Hindlimb muscle (tissue), 1 donor: Measurements from ENCODE around the gene SUV39H2. TPM values are rescaled to one million over a fixed set of nuclear protein-coding genes. Genes with fewer than 3 reads are reported as not detected.
A peak's percentile ranks its signal among the peaks of the same experiment; 100 is the strongest.
"Not testable (repeated sequence)": the region's sequence is repeated elsewhere in the genome, so short reads cannot be mapped to it uniquely, and the experiment has no call there.

Source experiments
- DNase-seq: peaks from one replicate; pipeline ENCODE4 v3.0.0-alpha.2; 2013
- polyA plus RNA-seq: library from polyadenylated mRNA; unstranded; fragments of 120-200 nt; gene quantifications from one replicate; pipeline ENCODE4 v1.2.1, GENCODE V29; 2013; ENCODE audit not compliant: insufficient read length

The SUV39H2 gene
- polyA plus RNA-seq, 1 donor: 8.7 TPM

DNA sequence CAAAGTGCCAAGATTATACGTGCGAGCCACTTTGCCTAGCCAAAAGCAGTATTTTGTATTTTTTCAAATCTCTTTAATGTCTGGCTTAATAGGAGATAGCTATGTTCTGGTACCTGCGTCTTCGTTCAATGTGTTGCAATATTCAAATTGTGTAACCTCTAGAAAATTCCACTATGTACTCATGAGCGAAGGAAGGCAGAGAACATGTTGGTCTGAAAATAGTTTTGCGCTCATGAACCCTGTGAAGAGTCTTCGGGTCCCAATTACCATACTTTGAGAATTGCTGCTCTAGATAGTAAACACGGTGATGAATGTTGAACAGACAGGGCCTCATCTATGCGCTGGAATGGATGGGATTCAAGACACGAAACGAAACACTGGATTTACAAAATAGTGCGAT lies 2.7 kb upstream of the SUV39H2 start:
- DNase-seq: no peak

DNA sequence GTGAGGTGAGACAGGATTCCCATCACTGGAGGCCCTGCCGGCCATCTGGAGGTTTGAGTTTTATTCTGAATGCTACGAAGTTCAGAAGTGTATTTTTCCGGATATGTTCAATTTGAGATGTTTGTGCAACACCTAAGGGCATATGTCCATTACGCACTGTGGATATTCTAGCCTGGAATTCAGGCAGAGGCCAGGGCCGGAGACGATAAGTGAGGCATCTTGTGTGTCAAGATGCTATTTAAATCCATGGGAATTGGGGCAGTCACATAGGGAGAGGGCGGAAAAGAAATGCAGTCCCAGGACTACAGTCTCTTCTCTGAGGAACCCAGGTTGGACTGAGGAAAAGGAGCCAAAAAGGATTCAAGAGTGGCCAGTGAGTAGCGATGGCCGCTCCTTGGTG lies 1.9 kb upstream of the SUV39H2 start:
- no peak for DNase-seq

DNA sequence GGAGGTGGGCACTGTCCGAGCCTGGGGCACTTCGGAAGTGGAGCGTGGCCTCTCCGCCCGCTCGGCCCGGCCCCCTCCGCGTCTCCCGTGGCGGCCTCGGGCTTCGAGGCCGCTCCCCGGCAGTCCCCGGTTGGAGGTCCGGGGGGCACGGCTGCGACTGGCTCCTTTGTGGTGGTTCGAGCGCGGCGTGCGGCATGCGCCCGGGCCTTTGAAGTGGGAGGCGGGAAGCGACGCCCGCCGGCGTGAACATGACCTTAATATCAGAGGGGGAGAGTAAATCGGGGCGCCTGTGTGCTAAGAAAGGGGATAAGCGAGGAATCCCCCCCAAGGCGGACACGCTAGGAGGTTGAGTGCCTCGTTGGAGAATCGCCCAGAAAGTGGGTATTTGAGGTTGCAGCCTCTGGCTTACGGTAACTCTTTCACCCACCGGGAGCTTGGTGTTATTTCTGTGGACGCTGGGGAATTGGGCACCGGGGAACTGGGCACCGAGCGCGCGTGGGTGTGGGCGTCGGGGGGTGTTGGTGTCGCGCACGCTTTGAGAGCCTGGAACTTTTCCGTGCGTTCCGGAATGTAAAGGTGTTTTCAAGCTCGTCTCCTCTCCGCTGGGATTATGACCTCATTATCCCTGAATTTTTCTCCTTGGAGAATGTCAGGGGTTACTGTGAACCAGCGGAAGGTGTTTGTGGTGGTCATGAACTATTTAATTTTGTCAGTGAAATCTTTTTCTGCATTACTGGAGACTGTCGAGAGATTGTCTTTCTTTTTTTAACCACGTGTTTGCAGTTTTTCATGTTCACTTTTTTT lies 660 bp downstream of the SUV39H2 start:
- DNase-seq: peak; percentile 29

DNA sequence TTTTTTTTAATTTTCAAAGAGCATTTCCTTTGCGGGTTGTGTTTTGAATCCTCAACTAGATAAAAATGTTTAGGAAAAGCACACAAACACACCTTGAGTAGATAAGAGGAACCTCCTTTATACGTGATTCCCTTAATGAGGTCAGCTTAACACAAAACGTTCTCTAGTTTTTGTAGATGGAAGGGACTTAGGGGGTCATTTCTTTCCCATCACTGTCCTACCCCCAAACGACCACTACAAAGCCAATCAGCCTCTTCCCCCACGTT lies 1.2 kb downstream of the SUV39H2 start:
- no peak for DNase-seq

DNA sequence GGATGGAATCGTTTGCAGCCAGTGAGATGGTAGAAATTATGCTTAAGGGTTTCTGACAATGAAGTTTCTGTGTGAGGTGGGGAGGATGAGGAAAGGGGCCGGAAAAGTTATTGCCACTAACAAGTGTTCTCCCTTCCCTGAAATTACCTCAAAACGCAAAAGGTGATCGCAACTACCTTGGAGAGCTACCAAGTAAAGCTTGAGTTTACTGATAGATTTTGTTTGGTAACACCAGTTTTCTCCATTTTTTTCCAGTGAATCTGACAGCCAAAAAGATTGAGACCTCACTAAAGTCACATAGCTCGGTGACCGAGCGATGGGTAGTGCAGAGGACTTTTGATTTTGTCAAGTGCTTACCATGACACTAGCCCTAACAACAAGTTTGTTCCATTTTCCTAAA lies 1.6 kb downstream of the SUV39H2 start:
- DNase-seq: no peak

DNA sequence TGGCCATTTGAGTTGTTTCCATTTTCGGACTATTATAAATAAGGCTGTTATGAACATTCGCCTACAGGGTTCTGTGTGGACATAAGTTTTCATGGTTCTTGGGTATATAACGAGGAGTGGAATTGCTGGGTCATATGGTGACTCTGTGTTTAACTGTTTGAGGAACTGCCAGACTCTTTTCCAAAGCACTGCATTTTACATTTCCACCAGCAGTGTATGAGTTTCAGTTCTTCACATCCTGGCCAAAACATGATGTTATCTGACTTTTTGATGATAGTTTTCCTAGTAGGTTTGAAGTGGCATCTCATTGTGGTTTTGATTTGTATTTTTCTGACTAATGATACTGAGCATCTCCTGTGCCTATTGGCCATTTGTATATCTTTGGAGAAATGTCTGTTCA lies 5.4 kb downstream of the SUV39H2 start:
- DNase-seq: no peak

DNA sequence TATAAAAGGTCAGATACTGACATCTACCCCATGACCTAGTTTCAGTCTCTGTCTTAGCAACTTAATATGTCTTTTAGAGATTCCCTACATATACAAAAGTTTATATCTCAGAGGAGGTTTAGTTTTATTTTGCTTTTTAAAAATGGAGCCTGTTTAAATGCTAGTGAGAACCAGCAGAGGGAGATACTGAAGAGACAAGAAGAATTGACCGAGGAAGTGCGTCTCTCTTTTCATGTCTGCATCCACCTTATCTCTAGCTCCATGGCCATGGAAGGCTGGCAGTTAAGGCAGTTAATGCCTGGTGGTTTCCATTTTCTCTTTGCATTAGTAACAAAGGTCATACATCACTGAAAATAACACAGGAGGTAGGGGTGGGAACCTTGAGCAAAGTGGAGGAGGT lies 10.7 kb downstream of the SUV39H2 start:
- no peak for DNase-seq

DNA sequence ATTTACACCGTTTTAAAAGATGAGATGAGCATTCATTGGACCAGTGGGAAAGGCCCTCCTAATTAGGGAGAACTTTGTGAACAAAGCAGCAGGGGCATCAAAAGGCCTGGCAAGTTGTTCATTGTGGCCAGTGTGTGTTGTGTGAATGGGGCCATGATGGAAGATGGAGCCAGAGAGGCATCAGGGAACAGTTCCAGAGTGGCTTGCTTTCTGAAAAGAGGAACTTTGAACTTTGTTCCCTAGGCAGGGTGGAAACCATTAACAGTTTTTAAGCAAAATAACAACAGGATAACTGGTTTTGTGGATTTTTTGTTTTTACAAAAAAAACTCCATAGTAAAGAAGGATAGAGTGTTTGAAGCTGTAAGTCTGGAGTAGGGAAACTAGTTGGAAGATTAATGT lies 12.5 kb downstream of the SUV39H2 start:
- DNase-seq: no peak

DNA sequence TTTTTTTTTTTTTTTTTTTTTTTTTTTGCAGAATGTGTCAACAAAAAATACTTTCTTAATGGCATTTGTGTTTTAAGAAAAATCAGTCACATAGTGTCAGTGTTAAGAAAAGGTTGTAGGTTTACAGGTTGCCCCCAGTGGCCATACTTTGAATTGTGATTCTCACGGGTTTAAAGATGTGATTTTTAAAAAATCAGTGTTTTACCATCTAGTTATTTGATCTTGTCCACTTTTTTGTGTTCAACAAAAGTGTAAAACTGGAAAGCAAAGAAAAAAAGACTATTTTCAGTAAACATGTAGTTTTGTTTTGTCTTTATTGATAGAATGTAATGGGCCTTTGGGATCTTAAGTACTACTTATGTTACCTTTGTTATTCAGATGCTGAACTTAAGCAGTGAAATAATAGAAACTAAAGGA lies 25.7 kb downstream of the SUV39H2 start:
- DNase-seq: no peak

DNA sequence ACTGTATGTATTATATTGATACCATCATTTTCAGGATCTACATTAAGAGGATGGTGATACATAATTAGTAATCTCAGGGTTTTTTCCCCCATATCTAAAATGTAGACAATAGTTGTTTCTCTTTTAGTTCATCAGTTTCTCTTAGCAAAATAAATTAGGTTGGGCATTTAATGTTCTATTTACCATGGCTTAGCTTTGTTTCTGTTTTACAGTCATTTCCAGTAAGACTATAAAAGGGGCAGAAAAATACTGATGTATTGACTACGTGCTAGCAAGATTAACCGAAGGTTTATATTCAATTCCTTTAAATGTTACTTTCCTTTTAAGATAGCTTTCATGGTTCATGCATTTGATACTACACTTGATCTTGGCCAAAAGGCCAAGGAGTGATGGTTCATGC lies 26.2 kb downstream of the SUV39H2 start:
- no peak for DNase-seq

DNA sequence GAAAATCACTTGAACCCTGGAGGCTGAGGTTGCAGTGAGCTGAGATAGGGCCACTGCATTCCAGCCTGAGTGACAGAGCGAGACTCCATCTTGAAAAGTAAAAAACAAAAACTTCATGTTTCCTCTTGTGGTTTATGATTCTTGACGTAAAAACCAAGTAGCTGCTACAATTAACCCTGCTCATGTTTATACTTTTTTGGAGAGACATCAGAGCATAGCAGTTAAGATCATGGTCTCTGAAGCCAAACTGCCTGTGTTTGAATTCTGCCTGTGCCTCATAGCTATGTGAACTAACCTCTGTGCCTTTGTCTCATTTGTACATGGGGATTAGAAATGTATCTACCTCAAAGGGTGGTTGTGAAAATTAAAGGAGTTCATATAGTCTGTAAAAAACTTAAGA lies 27.2 kb downstream of the SUV39H2 start:
- no peak for DNase-seq

DNA sequence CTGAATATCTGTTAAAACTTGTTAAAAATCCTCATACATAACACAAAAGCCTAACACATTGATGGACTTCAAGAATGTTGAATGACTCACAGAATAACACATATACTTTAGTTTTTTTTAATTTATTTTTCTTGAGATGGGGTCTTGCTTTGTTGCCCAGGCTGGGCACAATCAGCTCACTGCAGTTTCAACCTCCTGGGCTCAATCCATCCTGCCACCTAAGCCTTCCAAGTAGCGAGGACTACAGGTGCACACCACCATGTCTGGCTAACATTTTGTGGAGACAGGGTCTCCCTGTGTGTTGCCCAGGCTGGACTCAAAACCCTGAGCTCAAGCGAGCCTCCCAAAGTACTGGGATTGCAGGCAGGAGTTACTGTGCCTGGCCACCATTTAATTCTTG lies 28.1 kb downstream of the SUV39H2 start:
- no peak for DNase-seq

DNA sequence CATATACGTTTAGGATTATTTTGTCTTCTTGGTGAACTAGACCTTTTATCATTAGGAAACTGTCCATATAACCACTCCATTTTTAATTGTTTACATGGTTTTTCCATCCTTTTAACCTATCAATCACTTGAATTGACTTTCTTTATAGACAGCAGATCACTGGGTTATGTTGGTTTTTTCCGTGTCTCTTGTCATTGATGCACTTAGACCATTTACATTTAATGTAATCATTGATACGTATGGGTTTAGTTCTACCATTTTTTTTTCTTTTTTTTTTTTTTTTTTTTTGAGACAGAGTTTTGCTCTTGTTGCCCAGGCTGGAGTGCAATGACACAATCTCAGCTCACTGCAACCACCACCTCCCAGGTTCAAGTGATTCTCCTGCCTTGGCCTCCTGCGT lies 28.9 kb downstream of the SUV39H2 start:
- DNase-seq: not testable (repeated sequence)

DNA sequence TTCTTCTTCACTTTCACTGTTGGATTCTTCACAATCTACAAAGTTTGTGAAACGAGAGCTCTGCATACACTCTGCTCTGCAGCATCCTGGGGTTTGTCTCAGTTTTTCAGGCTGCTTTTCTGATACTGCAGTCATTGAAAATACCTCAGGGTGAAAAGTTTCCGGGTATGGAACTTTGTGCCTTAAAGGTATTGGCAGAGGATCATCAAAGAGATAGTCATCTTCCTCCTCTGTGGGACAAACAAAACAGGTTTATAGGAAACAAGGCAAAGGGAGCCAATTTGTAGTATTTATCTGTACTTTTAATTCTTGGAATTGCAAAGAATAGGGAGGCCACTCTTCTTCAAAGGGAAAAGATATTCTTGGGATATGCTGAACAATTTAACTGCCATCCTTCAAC lies 30.4 kb downstream of the SUV39H2 start:
- DNase-seq: no peak

DNA sequence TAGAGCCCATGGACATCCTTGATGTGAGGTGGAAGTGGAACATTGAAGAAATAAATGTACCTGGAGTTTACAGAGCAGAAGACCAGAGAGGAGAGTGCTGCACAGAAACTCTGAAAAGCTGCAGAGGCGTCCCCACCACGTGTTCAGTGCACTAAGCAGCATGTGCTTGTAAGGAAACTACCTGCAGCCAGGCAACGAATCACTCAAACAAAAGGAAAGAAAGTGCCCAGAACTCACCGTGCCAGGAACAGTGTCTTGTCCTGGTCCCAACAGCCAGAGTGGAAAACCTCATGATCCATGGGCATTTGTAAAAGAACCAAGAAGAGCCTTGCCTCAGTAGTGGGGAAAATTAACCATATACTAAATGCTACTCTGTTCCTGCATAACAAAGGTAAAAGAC lies 32.3 kb downstream of the SUV39H2 start:
- DNase-seq: no peak

DNA sequence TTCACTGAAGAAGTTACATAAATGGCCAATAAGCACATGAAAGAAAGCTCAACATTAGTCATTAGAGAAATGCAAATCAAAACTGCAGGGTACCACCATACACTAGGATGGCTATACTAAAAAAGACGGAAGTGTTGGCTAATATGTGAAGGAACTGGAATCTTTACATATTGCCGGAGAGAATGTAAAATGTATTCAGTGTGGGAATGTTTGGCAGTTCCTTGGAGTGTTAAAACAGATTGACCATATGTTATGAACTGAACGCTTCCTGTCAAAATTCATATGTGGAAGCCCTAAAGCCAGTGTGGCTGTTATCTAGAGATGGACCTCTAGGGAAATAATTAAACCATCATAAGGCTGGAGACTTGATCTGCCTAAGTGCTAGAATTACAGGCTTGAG lies 33.1 kb downstream of the SUV39H2 start:
- DNase-seq: no peak

DNA sequence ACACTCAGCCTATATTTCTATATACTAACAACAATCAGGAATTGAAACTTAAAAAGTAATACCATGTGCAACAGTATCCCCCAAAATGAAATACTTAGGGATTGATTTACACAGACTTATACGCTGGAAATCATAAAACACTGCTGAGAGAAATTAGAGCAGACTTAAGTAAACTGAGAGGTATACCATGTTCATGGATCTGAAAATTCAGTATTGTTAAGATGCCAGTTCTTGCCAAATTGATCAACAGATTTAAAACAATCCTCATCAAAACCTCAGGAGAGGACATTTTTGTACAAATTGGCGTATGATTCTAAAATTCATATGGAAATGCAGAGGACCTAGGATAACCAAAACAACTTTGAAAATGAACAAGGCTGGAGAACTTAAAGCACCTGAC lies 37.9 kb downstream of the SUV39H2 start:
- DNase-seq: no peak

DNA sequence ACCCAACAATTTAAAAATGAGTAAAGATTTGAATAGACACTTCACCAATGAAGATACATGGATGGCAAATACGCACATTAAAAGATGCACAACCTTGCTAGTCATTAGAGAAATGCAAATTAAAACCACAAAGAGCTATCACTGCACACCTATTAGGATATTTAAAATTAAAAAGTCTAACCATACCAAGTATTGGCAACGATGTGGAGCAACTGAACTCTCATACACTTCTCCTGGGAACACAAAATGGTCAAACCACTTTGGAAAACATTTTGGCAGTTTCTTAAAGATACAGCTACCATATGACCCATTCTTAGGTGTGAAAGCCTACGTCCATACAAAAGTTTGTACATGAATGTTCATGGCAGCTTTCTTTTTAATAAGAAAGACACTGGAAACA lies 39.2 kb downstream of the SUV39H2 start:
- DNase-seq: no peak

DNA sequence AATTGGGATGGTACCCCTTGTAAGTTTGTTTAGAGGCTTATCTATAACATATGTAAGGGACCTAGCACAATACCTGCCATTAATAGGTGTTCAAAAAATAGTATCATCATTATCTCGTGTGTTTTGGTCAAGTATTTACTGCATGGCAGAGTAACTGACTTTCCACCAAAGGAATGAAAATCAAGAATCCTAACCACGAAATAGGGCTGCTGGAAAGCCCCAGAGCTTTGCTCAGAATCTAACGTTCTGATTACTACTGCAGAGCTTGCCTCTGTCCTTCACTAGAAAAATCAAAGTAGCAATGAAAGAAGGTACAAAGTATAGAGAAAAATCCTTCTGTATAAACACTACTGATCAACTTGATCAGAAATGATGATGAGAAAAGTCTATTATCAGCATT lies 40.3 kb downstream of the SUV39H2 start:
- no peak for DNase-seq

DNA sequence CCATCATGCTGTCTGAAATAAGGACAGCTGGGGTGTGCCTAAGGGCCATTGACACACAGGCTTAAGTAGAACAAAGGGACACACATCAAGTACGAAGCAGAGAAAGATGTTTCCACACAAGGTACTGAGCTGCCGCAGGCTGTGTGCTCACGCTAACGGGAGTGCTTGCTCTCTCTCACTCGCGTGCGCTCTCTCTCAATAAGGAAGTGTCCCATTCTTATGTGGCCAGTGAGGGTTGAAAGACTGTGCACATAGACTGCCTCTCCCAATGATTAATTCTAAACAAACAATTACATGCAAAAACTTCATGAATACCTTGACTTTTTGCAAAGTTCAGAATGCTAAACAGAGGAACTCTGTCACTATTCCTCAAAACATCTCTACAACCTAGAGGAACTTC lies 45.3 kb downstream of the SUV39H2 start:
- DNase-seq: no peak

DNA sequence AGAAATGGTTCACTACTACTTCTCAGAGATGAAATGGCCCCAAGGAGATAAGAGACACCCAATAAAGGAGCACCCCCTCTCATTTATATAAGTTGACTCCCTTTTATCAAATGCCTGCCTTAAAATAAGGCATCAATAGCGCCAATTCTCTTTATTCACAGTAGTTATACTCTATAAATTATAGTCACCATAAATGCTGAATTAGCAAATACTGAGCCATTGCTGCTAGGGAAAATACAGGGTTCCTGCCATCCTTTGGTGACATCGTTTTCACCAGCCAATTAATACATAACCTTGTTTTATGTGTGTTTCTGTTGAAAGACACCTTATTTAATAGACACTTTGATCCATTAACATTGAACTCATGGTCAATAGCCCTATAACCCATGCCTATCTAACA lies 46.6 kb downstream of the SUV39H2 start:
- DNase-seq: no peak

DNA sequence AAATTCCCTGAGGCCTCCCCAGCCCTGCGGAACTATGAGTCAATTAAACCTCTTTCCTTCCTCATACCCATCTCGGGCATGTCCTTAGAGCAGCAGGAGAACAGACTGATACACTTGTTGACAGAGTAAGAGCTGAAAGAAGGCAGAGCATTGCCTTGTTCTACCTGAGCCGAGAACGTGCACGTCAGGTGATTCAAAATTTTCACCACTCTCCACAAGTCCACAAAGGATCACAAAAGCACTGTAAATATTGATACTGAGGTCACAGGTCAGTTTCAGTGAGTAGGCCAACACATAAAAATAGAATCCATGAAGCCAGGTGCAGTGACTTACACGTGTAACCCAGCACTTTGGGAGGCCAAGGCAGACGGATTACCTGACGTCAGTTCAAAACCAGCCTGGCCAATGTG lies 47.4 kb downstream of the SUV39H2 start:
- DNase-seq: no peak

DNA sequence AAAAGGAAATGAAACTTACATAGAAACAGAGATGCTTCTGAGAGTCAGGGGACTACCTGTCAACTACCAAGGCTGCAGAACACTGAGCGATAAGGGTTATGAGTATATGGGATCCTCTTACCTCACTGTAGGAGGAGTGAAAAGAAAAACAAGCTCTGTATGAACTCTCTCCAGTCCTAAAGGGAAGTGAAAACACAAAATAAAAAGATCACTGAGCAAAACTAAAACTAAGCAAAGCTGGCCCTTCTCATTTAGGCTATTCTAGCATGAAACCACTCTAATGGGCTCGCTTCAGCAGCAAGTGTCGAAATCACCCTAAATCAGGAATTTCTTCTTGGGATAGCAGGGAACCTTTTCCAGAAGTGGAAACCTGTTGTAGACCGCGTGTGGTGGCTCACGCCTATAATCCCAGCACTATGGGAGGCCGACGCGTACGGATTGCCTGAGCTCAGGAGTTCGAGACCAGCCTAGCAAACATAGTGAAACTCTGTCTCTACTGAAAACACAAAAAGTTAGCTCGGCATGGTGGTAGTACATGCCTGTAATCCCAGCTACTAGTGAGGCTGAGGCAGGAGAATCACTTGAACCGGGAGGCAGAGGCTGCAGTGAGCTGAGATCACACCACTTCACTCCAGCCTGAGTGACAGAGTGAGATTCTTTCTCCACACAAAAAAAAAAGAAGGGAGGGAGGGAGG lies 48.2 kb downstream of the SUV39H2 start:
- DNase-seq: no peak

DNA sequence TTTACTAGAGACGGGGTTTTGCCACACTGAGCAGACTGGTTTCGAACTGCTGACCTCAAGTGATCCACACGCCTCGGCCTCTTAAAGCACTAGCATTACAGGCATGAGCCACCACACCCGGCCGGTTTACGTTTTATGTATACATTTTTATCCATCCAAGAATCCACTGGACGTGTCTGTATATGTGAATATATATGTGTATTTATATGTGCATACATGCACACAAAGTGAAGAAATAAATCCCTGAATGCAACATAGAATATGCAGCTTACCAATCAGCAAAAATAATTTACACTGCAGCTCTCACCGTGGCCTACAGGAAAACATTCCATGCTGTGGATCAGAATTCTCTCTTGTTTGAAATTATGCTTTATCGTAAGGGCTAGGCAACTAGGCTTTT lies 51.9 kb downstream of the SUV39H2 start:
- DNase-seq: no peak

DNA sequence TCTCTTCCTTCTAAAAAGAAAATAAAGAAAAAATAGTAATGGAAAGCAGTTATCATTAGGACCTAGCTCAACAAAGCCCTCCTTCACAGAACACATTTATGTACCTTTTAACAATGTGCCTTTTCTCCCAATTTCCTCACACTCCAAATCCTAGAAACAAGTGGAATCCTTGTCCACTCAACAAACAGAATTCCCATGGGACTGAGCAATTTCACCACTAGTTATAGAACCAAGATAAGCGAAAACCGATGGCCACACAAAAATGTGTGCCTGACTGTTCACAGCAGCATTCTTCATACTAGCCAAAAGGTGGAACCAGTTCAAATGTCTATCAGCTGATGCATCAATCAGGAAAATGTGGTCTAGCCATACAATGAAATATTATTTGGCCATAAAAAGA lies 57.9 kb downstream of the SUV39H2 start:
- no peak for DNase-seq
